NCI-H2196 (cell line): ENCODE results near the gene RPS4Y1.

ENCODE experiments used
- DNase-seq: peaks from one replicate; lab custom pipeline; 2025; ENCODE audit not compliant: unreplicated experiment; lab: John Stamatoyannopoulos, UW

The RPS4Y1 gene

DNA sequence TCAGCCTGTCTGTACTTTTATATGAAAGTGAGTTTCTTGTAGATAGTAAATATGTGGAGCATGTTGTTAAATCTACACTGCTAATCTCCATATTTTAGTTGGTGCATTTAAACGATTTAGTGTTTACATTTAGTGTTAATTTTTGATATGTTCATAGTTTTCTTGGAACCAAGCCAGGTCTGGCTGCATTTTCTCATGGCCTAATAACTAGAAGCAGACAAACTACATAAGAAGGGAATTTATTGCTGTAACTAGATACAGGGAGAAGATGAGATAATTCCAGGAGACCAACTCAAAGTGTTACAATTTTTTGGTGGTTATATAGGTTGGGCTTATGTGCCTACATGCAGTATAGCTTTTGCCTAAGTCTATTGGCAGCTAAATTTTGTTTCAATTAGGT, 32.8 kb downstream of the RPS4Y1 start:
- DNase-seq = peak; percentile 4

DNA sequence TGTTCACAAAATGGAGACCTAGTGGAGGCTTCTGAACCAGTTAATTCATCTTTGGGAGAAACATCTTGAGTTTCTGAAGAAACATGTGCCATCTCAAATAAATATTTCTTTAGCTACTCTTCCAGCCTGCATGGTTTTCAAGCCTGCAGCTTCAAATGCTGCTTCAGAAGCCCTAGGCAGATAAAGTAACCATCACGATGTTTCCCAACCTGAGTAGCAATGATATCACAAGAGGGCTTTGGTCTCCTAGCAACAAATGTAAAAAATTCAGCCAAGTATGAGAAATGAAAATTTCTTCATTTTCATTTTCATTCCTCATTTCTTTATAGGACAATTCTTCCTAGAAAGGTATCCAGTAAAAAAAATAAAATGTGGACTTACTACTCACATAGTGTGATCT, 42.2 kb downstream of the RPS4Y1 start:
- DNase-seq = no peak

DNA sequence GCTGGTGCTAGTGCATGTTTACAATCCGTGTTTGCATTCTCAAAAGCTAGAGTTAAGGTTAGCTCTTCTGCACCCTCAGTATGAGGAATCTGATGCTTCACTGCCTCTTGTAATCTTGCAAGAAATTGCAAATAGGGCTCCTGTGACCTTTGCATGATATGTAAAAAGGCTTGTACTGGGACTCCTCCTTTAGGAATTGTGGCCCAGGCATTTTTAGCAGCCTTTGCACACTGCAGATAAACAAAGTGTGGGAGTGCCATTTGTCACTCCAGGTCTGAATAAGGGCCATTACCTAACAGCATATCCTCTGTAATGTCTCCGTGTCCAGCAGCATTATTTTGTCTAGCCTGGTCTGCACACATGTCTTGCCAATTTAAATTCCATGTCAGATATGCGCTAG, 44.5 kb downstream of the RPS4Y1 start:
- no peak for DNase-seq

DNA sequence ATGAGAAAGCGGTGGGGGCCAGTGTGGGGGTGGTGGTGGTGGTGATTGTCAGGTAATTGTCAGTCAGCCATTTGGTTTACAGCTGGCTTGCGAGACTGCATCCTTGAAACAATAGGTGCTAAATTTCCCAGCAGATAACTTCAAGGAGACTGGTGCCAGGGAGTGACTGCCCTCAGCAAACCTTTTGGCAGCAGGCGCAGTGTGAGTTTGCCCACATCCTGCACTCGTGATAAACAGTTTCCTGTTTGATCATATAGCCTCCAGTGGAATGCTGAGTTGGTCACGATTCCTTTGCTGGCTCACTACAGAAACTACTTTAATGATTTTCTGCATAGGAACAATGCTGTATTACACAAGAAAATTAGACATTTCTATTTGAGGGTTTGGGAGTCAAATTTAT, 46.0 kb downstream of the RPS4Y1 start:
- DNase-seq = no peak

DNA sequence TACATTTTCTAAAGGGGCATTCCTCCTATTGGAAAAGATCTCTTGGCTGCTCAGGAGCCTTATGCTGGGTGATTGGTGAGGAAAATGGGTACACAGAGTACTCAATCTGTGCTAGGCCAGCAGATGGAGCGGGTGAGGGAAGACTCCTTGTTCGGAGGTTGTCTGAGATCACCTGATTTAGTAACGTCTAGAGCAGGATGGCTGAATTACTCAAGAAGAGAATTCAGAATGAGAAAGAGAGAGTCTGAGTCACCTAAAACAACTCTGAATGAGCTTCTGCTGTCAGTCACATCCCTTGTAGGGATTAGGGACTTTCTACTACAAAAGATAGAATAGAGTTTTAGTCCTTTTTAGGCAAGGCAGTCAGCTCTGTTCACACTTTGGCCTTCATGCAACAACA, 46.6 kb downstream of the RPS4Y1 start:
- DNase-seq = no peak

DNA sequence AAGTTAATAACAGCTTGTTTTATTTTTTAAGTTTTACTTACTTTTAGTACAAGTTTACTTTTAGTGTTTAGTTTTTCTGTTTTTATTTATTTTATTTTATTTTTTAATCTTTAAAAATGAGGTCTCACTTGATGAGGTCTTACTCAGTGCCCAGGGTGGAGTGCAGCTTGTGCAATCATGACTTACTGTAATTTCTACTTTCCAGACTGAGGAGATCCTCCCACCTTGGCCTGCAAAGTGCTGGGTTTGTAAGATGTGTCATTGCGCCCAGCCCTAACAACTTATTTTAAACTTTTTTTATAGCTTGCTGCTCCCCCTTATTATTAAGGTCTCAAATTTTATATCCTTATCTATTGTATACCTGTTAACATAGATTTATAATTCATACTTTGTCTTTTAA, 52.1 kb downstream of the RPS4Y1 start:
- no peak for DNase-seq

DNA sequence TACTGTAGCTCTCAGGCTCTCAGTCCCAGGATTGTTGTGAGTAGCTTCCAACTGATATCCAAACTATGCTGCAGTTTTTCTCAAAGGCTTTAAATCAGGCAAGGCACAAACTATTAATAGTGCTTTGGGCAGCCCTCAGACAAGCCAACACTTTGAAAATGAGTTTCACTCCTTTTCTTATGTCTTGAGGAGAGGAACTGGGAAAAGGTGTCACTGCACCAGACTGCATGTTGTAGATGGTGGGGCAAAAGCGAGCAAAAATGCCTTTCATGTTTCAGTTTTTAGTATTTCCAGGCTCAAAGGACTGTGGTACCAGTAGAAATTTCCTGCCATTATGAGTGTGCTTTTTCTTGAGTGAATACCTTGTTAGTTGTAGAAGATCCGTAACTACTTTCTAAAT, 54.6 kb downstream of the RPS4Y1 start:
- no peak for DNase-seq

DNA sequence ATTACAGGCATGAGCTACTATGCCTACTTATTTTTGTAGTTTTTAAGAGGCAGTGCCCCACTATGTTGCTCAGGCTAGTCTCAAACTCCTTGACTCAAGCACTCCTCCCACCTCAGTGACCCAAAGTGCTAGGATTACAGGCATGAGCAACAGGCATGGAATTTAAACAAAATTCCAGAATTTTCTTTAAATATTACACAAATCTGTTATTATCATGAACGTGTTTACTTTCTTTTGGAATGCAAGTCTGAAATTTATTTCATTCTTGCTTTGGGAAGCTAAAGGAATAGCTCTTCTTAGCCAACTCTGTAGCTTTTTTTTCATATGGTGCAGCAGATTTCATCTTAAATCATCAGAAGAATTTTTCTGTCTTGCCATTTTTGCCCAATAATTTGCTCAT, 66.0 kb downstream of the RPS4Y1 start:
- no peak for DNase-seq

DNA sequence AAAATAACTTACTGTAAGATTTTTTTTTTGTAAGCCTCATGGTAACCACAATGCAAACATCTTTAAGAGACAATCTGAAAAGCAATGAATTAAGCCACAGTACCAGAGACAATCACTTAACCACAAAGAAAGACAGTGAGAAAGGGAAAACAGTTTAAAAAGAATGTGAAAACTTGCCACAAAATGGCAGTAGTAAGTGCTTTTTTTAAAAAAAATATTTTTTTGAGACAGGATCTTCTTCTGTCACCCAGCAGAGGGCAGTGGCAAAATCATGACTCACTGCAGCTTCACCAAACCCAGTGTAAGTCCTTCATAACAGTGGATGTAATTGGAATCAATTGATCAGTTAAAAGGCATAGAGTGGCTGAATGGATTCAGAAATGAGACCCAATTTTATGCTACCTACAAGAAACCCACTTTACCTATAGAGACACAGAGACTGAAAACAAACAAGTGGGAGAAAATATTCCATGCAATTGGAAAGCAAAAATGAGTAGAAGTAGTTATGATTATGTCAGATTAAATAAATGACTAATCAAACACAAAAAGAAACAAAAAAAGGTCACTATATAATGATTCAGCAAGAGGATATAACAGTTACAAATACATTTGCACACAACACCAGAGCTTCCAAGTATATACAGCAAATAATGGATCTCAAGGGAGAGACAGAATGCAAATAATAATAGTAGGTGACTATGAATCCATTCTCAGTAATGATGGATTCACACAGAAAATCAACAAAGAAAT, 71.8 kb downstream of the RPS4Y1 start:
- no peak for DNase-seq
